HG03342 (cell line): Measurements from ENCODE around the gene DMPK.

ENCODE experiments used
- ATAC-seq: cut with Tn5 transposase; IDR thresholded peaks from one replicate; pipeline ENCODE4 v1.9.1; 2021; ENCODE audit warnings: mild to moderate bottlenecking, moderate library complexity; ENCODE audit not compliant: unreplicated experiment

Gene DMPK

GRCh38 chr19:45782162-45782691, at the start of gene DMPK:
Gene DMPK, minus strand, starts transcription at chr19:45782490. Its CDS starts 138 bp downstream, at chr19:45782352.
- ATAC-seq: no peak

GRCh38 chr19:45828945-45829344, 46.7 kb upstream of the DMPK start:
- ATAC-seq: no peak

GRCh38 chr19:45828523-45828922, 46.2 kb upstream of the DMPK start:
- ATAC-seq: no peak

- no peak for ATAC-seq
Measured at GRCh38 chr19:45827459-45828093, 45.3 kb upstream of the DMPK start.

GRCh38 chr19:45826934-45827333, 44.6 kb upstream of the DMPK start:
- no peak for ATAC-seq

GRCh38 chr19:45825917-45826893, 43.9 kb upstream of the DMPK start:
- no peak for ATAC-seq

- no peak for ATAC-seq
Measured at GRCh38 chr19:45825263-45825605, 42.9 kb upstream of the DMPK start.

GRCh38 chr19:45824531-45825262, 42.4 kb upstream of the DMPK start:
- no peak for ATAC-seq

- no peak for ATAC-seq
Measured at GRCh38 chr19:45824041-45824471, 41.8 kb upstream of the DMPK start.

GRCh38 chr19:45823182-45823581, 40.9 kb upstream of the DMPK start:
- no peak for ATAC-seq

GRCh38 chr19:45822716-45823115, 40.4 kb upstream of the DMPK start:
- no peak for ATAC-seq

- no peak for ATAC-seq
Measured at GRCh38 chr19:45821570-45821969, 39.3 kb upstream of the DMPK start.

- no peak for ATAC-seq
Measured at GRCh38 chr19:45821103-45821521, 38.8 kb upstream of the DMPK start.

- no peak for ATAC-seq
Measured at GRCh38 chr19:45820413-45821102, 38.3 kb upstream of the DMPK start.

GRCh38 chr19:45819769-45820168, 37.5 kb upstream of the DMPK start:
- ATAC-seq: no peak

- peak; percentile 9 for ATAC-seq
Measured at GRCh38 chr19:45817725-45818301, 35.5 kb upstream of the DMPK start.

GRCh38 chr19:45817010-45817724, 34.9 kb upstream of the DMPK start:
- ATAC-seq: peak; percentile 75

GRCh38 chr19:45816236-45817009, 34.1 kb upstream of the DMPK start:
- ATAC-seq: no peak
